Measurements from ENCODE around the gene RNU4-1.

RNU4-1 gene

GRCh38 chr12:120332041-120332440 is 39.0 kb upstream of the RNU4-1 start:
- H2AFZ ChIP-seq (ENCODE audit: low read length) = no peak overlapping the region
- no peaks in the 10 kb centered on the region for H4K20me1 ChIP-seq (ENCODE audit: insufficient read depth, low read length)
- no peaks in the 10 kb centered on the region for H3K9me2 ChIP-seq (ENCODE audit: low read depth, low read length)
- no peaks in the 10 kb centered on the region for H3K36me3 ChIP-seq (ENCODE audit: insufficient read depth, low read length)
- no peaks in the 10 kb centered on the region for H3K79me2 ChIP-seq (ENCODE audit: insufficient read depth, low read length)
- H3K9me3 ChIP-seq (ENCODE audit: low read length) = peaks cover 2% of the 10 kb centered on the region
- no peaks in the 10 kb centered on the region for H3K27me3 ChIP-seq (ENCODE audit: insufficient read depth, low read length)
- H3K27ac ChIP-seq (ENCODE audit: low read depth, low read length, poor library complexity, severe bottlenecking) = no peak overlapping the region
- no peaks in the 10 kb centered on the region for H3K4me1 ChIP-seq (ENCODE audit: insufficient read depth, low read length, severe bottlenecking)
- no peak overlapping the region for H3K4me3 ChIP-seq (ENCODE audit: low read depth, low read length, poor library complexity, severe bottlenecking)
- H3K9ac ChIP-seq (ENCODE audit: low read length) = no peak overlapping the region
- H3K4me2 ChIP-seq (ENCODE audit: low read length) = no peak overlapping the region
- no peak for TF ChIP-seq EZH2 (IDR thresholded peaks at IDR 0.05; ENCODE audit: borderline replicate concordance, low read length)
- no peak for TF ChIP-seq CTCF (IDR thresholded peaks at IDR 0.05; ENCODE audit: low read length)
- H3F3A ChIP-seq (ENCODE audit: insufficient read depth, low read length) = no peaks in the 10 kb centered on the region

- TF ChIP-seq CTCF (IDR thresholded peaks at IDR 0.05; ENCODE audit: low read length) (no peak), EZH2 (IDR thresholded peaks at IDR 0.05; ENCODE audit: borderline replicate concordance, low read length) (no peak)
- Histone ChIP-seq H3K27ac (ENCODE audit: low read depth, low read length, poor library complexity, severe bottlenecking) (no peak overlapping the region), H3K9ac (ENCODE audit: low read length) (no peak overlapping the region), H3F3A (ENCODE audit: insufficient read depth, low read length) (no peaks in the 10 kb centered on the region), H3K36me3 (ENCODE audit: insufficient read depth, low read length) (no peaks in the 10 kb centered on the region), H2AFZ (ENCODE audit: low read length) (no peak overlapping the region), H3K9me3 (ENCODE audit: low read length) (no peaks in the 10 kb centered on the region), H3K79me2 (ENCODE audit: insufficient read depth, low read length) (no peaks in the 10 kb centered on the region), H3K4me1 (ENCODE audit: insufficient read depth, low read length, severe bottlenecking) (no peaks in the 10 kb centered on the region), H3K4me2 (ENCODE audit: low read length) (no peak overlapping the region), H3K27me3 (ENCODE audit: insufficient read depth, low read length) (no peaks in the 10 kb centered on the region), H3K4me3 (ENCODE audit: low read depth, low read length, poor library complexity, severe bottlenecking) (no peak overlapping the region), H4K20me1 (ENCODE audit: insufficient read depth, low read length) (no peaks in the 10 kb centered on the region), H3K9me2 (ENCODE audit: low read depth, low read length) (no peaks in the 10 kb centered on the region)
Observed at GRCh38 chr12:120331390-120331789, 38.4 kb upstream of the RNU4-1 start.

GRCh38 chr12:120328228-120328627 is 35.2 kb upstream of the RNU4-1 start:
- H2AFZ ChIP-seq (ENCODE audit: low read length) = no peak overlapping the region
- H3K36me3 ChIP-seq (ENCODE audit: insufficient read depth, low read length) = no peaks in the 10 kb centered on the region
- no peaks in the 10 kb centered on the region for H3K9me2 ChIP-seq (ENCODE audit: low read depth, low read length)
- H4K20me1 ChIP-seq (ENCODE audit: insufficient read depth, low read length) = no peaks in the 10 kb centered on the region
- H3K4me3 ChIP-seq (ENCODE audit: low read depth, low read length, poor library complexity, severe bottlenecking) = no peak overlapping the region
- TF ChIP-seq EZH2 (IDR thresholded peaks at IDR 0.05; ENCODE audit: borderline replicate concordance, low read length) = no peak
- TF ChIP-seq CTCF (IDR thresholded peaks at IDR 0.05; ENCODE audit: low read length) = no peak
- peaks cover 5% of the 10 kb centered on the region for H3K4me1 ChIP-seq (ENCODE audit: insufficient read depth, low read length, severe bottlenecking)
- no peak overlapping the region for H3K9ac ChIP-seq (ENCODE audit: low read length)
- H3K4me2 ChIP-seq (ENCODE audit: low read length) = no peak overlapping the region
- no peaks in the 10 kb centered on the region for H3K79me2 ChIP-seq (ENCODE audit: insufficient read depth, low read length)
- H3K27ac ChIP-seq (ENCODE audit: low read depth, low read length, poor library complexity, severe bottlenecking) = no peak overlapping the region
- H3K27me3 ChIP-seq (ENCODE audit: insufficient read depth, low read length) = no peaks in the 10 kb centered on the region
- H3F3A ChIP-seq (ENCODE audit: insufficient read depth, low read length) = no peaks in the 10 kb centered on the region
- no peaks in the 10 kb centered on the region for H3K9me3 ChIP-seq (ENCODE audit: low read length)
